ENCODE results near the gene CMIP.
"Not testable (repeated sequence)": the region's sequence is repeated elsewhere in the genome, so short reads cannot be mapped to it uniquely, and the experiment has no call there.

The CMIP gene

DNA sequence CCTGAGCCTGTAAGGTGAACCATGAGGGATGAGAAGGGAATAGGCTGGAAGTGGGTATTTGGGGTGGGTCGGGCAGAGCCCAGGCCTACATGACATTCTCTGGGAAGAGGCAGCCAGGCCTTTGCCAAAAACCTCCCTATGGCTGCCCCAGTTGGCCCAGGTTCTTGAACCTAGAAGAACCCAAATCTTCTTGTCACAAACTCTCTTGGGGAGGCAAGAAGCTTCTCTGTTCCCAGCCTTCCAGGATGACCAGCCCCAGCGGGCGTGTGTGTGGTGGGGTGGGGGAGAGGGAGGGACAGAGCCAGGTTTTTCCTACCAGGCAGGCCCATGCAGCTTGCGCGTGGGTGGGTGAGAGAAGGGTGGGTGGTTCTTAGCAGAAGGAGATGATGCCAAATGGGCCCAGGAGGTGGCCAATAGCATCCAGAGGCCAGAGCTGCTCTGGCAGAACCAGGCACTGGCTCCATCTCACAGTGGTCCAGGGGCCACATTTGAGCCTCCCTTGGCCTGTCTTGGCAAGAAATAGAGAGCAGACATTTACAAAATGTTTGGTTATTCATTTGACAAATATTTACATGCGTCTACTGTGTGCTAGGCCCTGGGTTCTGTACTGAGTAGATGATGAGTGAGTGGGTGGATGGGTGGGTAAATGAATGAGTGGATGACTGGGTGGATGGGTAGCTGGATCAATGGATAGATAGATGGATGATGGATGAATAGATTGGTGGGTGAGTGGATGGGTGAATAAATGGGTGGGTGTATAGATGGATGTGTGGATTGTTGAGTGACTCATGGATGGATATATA lies 290.2 kb downstream of the CMIP start:
- no peak for DNase-seq

DNA sequence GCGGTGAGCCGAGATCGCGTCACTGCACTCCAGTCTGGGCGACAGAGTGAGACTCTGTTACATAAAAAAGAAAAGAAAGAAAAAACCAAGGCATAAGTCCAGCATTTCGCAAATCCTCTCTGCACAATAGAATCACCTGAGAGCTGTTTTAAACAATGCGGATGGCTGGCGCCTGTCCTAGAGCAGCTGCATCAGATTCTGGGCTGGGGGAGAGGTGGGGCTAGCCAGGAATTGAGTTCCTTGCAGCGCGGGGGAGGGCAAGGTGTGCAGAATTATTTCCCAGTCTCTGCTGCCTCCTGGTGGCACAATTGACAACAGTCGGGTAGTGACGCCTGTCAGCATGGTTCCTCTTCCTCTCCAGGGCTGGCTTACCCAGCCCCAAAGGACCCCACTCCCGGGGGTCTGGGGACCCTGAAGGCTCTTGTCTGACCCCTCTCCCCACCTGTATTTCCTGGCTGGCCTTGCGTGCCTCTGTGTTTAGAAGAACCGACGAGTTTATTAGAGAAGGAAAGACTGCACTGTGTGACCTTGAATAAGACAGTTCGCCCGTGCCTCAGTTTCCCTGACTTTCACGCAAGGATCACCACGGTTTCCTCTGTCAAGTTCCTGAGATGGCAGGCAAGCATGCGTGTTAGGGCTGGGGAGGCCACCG lies 293.4 kb downstream of the CMIP start:
- peak; percentile 88 for DNase-seq

DNA sequence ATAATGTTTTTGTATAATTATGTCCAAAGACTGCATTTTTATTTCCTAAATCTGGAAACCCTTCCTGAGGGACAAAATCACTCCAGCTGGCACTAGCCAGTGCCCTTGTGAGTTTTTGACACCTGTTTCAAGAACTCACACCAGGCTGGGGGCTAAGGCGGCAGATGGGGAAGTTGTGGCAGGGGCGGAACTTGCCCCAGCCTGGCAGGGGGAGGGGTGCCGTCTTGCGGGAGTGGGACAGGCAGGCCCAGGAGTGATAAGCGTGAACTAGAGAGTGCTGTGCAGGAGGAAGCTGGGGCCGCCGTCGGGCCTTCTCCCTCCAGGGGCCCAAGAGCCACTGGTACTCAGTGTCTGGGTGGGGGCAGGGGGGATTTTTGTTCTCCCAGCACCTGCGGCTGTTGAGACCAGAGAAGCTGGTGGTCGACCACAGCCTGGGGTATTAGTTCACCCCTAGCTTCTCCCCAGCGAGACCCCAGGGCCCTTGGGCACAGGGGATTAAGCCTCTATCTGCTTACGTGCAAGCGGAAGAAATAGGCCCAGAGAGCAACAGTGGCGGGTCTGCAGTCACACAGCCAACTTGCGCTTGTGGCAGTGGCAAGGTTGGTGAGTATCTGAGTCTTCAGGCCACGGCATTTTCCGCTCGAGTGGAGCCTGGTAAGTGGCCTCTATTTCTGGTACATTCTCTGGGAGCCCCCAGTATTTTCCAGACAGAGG lies 294.3 kb downstream of the CMIP start:
- no peak for DNase-seq

DNA sequence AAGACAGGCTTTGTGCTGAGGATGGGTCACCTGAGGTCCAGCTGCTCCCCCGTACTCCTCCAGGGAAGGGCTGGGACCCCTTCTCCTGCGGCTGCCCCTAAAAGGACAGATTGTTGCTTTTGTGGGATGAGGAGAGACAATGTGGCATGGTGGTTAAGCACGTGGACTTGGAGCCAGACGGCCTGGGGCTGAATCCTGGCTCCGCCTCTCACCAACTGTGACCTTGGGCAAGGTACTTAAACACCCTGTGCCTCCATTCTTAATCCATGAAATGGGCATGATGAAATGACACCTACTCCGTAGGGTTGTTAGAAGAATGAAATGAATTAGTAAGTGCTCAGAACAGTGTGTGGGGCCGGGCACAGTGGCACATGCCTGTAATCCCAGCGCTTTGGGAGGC lies 294.9 kb downstream of the CMIP start:
- no peak for DNase-seq

DNA sequence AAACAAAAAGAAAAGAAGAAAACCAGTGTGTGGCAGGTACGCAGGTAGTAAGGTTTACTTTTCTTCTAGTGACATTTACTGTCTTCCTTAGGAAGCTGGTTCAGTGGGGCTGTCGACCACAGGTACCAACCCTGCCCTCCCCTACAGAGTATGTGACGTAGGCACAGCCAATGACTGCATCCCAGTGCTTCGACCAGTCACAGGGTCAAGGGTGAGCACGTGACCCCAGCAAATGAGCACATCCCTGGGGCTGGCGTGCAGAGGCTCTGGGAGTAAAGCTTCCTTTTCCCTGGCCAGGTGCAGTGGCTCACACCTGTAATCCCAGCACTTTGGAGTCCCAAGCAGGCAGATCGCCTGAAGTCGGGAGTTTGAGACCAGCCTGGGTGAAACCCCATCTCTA lies 295.6 kb downstream of the CMIP start:
- DNase-seq = no peak

DNA sequence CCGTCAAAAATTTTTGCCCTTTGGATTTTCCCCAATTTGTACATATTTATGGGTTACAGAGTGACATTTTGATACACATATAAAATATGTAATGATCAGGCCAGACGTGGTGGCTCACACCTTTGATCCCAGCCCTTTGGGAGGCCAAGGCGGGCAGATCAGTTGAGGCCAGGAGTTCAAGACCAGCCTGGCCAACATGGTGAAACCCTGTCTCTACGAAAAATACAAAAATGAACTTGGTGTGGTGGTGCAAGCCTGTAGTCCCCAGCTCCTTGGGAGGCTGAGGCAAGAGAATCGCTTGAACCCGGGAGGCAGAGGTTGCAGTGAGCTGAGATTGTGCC lies 296.8 kb downstream of the CMIP start:
- DNase-seq = not testable (repeated sequence)

DNA sequence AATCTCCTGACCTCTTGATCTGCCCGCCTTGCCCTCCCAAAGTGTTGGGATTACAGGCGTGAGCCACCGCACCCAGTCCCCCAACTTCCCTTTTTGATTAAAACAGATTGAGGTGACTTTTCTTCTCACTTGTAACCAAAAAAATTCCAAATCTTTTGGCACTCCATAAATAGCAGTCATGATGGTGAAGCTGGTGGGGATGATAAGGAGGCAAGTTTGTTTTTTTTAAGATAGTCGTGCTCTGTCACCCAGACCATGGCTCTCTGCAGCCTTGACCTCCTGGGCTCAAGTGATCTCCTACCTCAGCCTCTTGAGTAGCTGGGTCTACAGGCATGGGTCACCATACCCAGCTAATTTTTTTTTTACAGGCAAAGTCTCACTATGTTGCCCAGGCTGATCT lies 299.8 kb downstream of the CMIP start:
- no peak for DNase-seq

DNA sequence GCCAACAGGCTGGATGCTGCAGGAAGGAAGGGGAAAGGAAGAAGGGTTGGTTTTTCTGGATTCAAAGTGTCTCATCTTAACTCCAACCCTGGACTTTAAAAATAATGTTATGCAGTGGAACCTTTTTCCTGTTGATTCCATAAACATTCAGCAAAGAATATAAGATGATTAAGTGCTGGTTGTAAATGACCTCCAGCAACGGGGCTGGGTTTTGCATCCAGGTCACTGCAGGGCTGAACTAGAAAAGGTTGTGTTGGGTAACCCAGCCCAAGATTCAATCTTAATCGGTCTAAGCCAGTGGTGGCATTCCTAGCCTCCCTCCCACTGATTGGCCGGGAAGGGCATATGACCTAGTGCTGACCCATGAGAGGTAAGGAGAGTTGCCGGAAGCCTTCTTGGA lies 300.3 kb downstream of the CMIP start:
- DNase-seq = no peak

DNA sequence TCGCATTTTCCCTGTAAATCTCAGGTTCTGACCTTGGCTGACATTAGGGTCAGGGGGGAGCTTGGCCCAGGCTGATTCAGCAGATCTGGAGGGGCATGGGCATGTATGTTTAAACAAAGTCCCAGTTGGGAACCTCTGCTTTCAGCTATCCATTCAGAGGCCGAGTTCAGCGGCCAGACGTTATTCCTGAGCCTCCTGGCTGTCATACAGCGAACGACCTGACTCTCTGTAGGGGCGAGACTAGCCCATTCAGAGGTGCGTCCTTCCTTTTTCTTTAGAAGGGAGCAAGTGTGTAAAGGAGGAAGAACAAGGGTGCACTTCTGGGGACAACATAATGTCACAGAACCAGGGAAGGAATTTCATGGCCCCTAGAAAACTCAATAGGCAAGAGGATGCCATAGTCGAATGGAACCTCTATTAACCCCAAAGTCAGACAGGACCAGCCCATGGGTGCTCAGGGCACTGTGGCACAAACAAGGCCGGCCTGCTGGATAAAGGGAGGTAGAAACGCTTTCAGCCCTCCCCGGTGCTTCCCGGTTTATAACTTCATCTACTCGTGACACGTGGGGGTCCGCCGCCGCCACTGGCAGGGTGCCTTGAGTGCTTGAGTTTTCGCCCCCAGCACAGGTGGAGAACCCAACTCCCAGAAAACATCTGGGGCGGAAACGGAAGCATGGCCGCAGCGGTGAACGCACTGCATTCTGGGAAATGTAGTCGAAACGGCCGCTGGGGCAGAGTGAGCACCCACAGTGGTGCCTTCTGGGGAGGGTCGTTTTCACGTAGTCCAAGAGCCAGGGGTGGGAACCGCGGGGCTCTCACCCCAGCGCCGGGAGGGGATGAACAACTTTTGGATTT lies 301.3 kb downstream of the CMIP start:
- DNase-seq = peak; percentile 69

DNA sequence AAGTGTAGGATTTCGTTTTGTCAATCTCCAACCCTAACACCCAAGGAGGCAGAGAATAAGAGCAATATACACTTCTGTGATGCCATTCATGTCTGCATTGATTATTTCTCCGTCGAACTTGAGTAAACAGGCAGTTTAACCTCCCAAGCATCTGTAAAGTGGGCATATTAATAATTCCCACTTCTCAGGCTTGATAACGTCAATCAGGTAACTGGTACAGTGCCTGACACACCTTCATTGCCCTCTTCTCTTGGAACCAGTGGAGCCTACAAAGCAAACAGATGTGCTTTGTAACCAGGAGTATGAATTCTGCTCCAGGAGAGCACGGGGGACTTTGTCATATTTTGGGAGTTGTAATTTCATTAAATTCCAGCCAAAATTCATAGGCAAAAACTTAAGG lies 302.0 kb downstream of the CMIP start:
- no peak for DNase-seq

DNA sequence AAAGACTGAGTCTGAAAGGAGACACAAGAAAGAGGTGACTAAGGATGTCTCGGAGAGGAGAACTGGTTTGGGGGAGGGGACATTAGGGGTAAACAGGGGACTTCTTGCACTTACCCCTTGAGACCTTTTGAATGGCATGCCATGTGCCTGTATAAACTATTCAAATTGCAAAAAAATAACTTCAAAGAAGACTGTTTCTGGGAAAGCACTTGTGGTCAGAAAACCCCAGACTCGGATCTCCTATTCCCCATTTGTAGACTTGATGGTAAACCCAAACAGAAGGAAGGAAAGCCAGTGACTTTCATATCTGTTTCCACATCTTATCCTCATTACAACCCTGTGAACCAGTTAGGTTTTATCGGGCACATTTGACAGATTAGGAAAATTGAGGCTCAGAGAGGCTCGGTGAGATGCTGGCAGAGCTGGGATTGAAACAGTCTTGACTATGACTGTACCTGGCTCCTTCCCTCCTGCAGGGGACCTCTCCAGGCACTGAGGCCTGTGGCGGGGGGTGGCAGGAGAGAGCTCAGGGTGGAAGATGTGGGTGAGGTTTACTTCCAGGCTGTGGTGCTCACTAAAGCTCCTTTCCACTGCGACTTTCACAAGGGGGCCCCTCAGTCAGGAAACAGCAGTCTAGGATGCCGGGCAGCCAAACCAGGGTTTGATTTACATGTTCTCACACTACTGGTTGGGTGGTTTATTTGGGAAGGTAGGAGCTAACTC lies 304.0 kb downstream of the CMIP start:
- no peak for DNase-seq

DNA sequence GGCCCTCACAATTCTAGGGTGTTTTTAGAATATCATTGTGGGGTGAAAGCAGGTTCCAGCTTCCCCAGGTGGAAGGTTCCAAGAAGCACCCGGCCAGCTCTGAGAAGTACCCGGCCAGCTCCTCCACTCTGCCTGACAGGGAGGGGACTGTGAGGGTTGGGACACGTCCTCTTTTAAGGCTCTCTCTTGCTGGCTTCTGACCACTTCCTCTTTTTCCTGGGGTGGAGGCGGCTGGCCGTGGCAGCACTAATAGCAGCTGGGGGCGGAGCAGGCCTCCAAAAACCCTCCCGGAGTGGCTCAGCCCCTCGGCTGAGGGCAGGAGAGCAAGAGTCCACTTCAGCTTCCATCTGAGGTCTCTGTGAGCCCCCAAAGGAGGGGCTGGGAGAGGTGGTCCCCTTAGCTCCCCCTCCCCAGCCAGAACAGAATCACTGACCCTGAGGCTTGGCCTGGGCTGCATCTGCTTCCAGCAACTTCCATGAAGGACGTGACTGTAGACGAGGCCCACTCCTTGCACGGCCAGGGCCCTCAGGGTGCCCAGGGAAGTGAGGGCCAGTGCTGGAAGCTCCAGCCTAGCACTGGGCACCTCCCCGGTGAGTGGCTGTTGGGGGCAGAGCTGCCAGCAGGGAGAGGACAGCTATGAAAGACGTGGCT lies 307.7 kb downstream of the CMIP start:
- DNase-seq = no peak

DNA sequence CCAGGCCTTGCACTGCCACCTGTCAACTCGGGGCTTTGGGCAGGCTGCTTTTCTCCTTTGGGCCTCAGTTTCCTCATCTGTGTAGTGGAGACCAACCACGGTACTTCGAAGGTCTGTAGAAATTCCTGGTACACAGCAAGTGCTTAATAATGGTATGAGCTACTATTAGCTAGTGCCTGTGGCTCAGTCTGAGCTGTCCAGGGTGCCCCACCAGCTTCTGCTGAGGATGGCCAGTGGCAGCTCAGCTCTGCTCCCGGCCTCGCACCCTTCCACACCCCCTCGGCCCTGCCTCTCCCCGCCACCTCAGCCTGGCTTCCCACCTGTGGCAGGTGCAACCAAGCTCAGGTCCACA lies 308.2 kb downstream of the CMIP start:
- DNase-seq = no peak

DNA sequence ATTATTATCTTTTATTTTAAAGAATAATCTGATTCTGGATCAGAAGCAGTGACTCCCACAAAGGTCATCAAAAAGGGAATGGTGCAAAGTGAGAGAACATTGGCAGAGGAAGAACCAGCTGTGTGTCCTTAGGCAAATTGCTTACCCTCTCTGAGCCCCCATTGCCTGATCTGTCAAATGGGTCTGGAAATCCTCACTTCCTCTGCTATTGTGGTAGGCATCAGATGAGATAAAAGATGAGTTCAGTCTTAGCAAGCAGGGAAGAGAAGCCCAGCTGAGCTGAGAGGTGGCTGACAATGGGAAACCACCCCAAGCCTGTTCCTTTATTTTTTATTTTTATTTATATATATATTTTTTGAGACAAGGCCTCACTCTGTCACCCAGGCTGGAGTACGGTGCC lies 310.2 kb downstream of the CMIP start:
- DNase-seq = no peak

DNA sequence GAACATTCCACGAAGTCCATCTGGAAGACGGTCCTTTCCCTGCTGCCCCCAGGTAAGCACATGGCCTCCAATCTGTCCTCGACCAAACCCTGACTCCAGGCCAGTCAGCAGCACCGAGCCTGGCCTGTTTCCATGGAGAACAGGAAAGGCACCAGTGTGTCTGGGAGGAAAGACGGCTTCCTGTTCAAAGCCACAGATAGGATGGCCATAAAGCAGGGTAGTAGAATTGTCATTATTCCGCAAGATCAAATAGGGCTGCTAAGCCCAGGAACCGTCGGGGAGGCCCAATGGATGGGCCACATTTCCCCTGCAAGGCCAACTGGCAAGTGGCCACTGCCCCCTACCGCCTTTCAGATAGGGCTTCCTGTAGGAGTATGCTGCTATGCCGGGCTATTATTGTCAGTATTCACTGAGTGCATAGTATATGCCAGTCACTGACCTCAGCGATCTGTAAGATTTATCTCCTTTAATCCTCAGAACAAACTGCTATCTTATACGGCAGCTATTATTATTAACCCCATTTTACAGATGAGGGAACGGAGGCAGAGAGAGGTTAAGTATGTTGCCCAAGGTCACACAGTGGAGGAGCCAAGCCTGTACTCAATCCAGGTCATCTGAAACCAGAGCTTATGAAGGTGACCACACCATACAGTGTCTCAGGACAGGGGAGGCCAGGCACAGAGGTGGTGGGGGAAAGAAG lies 311.5 kb downstream of the CMIP start:
- DNase-seq = no peak

DNA sequence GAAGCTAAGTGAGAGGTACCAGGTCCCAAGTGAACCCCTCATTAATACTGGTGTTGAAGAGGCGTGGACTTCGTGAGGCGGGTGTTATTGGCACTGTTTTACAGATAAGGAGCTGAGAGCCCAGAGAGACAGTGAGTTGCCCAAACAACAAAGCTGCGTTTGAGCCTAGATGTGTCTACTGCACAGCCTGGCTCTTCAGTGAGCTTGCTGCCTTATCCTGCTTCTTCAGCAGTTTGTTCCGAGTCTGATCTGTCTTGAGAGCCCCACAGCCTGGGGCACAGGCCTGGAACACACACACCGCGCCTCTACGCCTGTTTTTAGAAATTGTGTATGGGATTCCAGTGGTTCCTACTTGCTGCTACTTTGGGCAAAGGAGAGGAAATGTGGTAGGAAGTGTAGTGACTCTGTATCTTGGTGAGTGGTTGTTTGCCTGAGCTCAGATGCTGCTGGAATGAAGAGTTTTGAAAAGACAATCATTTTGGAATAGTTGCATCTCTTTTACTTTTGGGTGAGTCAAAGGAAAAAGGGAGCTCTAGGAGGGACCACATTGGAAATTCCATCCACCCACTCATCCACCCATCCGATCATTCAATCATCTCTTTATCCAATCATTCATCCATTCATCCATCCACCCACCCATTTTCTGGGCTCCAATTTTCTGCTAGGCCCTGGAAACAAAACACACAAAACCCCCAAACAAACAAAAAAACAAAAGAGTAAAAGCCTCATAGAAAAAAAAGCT lies 312.2 kb downstream of the CMIP start:
- no peak for DNase-seq

DNA sequence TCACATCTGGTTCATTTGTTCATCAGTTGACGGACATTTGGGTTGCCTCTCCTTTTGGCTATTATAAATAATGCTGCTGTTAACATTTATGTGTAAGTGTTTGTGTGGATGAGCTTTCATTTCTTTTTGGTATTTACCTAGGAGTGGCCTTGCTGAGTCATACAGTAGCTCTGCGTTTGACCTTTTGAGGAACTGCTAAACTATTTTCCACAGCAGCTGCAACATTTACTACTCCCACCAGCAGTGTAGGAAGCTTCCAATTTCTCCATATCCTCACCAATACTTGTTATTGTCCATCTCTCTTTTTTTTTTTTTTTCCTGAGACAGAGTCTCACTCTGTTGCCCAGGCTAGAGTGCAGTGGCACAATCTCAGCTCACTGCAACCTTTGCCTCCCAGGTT lies 313.8 kb downstream of the CMIP start:
- DNase-seq = no peak
